DMS153 (cell line): Measurements from ENCODE around the gene EVI5.
A peak's percentile ranks its signal among the peaks of the same experiment; 100 is the strongest.
"Not testable (repeated sequence)": the region's sequence is repeated elsewhere in the genome, so short reads cannot be mapped to it uniquely, and the experiment has no call there.

ENCODE experiments used
- DNase-seq: peaks from one replicate; lab custom pipeline; 2025; lab: John Stamatoyannopoulos, UW

The EVI5 gene

DNA sequence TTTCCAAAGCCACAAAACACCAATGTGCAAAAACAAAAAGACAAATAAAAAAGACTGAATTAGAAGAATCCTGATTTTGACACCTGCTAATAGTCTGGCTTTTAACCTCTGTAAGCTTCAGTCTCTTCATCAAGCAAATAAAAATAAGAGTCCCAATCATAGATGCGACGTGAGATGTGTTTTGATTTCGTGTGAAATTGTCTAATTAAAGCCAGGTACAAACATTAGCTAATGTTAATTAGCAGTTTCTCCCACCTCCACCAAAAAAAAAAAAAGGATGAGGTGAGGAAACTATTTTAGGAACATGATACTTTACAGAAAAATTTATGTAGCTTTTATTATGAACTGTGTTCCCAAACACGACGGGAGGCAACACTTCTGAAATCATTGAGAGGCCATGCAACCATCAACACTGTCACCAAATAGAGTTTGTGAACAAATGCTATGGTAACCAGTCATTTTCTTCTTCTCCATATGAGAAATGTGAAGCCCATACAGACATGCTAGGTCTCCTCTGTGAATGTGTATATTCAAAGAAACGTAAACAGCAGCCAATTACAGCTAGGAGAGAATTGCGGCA, 6.7 kb upstream of the EVI5 start:
- DNase-seq, result no peak

DNA sequence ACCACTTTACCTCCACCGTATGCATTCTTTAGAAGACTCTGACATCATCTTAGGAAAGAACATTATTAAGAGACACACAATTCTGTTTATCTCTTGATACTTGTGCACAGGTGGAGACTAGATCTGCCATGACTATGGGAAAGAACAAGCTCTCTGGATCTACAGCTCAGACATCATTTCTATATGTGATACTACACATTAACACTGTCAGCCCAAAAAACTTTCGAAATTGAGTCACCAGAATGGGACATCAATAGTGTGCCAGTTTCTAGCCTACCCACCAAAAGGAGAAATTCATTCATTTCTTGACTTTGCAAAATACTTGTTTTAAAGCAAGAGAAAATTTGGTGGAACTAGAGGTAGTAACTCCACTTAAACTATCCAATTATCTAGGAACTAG, 6.0 kb upstream of the EVI5 start:
- DNase-seq, result no peak

DNA sequence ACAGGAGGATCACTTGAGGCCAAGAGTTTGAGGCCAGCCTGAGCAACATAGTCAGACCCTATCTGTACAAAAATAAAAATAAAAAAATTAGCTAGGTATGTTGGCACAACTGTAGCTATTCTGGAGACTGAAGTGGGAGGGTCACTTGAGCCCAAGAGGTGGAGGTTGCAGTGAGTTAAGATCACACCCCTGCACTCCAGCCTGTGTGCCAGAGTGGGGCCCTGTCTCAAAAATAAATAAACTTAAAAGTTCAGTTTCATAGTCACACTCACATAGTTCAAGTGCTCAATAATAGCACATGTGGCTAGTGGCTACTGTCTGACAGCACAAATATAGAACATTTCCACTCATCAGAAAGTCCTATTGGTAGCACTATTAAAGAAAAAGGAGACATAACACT, 5.2 kb upstream of the EVI5 start:
- DNase-seq, result no peak

DNA sequence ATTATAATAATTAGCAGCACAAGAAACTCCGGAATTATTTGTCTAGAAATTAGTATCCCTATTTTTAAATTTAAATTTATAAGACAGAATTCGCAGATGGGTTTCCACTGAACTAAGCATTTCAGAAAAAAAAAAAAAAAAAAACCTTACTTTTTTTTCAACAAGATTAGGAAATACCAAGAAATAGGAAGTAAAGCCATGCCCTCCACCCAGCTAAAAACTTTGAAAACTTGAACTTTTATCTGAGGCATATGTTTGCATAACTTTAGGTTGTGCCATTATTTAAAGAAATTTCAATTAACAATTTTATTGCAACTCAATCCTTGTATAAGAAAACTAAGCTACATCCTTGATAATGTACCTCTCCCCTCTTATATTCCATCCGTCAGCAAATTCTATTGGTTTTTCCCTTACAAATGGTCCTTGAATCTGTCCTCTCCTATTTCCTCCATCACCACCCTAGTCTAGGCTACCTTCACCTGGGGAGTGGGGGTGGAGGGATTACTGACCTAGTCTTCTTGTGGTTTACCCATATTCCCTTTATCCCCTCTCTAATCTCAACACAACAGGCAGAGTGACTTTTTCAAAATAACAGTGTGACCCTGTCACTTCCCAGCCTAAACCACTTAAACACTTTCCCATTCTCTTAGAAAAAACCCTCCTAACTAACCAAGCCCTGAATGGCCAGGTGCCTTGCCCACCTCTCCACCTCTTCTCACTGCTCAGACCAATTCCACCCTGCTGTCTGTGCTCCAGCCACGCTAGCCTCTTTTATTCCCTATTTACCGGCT, 1.4 kb upstream of the EVI5 start:
- no peak for DNase-seq

DNA sequence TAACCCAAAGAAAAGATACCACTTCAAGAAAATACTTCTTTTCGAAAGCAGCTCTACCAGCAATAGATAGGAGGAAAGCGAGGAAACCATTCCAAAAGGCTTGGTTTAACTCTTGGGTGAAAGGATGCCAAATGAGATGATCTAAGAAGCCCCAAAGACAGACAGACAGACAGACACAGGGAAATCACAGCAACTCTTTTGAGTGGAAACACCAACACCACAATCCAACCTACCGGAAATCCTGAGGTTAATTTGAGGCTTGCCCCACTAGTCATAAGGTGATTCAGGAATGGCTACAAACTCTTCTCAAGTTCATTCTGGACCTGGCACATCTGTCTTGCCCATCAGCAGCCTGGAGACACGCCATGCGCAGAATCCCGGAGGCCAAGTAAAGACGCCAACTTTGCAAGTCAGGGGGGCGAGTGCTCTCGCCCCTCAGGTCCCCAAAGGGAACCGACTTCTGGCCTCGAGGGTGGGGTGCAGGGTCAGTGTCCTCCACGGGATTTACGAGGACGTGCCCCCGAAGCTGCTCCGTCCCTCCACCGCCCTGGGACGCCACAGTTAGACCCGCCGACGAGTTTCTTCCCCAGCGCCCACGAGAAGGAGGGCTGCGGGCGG, 778 bp downstream of the EVI5 start:
- no peak for DNase-seq

DNA sequence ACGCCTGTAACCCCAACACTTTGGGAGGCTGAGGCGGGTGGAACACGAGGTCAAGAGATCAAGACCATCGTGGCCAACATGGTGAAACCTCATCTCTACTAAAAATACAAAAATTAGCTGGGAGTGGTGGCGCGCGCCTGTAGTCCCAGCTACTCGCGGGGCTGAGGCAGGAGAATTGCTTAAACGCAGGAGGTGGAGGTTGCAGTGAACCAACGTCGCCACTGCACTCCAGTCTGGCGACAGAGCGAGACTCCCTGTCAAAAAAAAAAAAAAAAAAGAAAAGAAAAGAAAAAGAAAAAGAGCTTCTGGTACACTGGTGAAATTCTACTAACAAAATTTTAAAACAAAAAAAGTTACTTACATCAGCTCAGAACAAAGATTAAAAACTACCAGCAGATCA, 1.4 kb downstream of the EVI5 start:
- not testable (repeated sequence) for DNase-seq

DNA sequence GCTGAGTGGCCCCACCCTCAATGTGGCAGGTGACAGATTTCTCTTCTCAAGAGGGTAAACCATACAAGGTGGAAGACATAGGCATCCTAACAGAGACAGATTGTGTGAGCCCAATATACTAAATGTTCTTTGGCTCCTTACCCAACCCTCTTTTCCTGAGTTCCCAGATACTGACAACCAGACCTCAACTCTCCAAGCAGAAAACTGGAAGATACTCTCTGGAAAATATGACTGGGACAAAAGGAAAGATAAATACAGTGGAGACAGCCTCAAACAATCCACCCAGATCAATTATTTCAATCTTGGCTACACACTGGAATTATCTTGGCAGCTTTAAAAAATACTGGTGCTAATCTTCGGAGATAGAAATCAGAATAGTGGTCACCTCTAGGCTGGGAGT, 6.5 kb downstream of the EVI5 start:
- DNase-seq, result no peak

DNA sequence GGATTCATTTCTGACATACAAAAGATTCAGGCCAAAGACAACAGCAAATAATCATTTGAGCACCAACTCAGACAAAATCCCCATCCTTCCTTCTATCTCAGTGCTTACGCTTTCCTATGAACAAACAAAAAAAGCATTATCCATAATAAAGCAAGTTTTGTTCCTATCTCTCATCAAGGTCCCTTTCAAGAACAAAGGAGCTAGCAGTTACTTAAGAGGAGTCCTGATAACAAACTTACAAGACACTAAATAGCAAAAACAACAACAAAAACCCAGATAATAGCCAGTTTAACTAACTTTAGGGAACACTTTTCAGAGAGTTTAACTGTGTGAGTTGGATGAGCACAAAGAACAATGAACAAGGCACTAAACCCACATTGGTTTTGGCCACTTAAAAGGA, 10.5 kb downstream of the EVI5 start:
- no peak for DNase-seq

DNA sequence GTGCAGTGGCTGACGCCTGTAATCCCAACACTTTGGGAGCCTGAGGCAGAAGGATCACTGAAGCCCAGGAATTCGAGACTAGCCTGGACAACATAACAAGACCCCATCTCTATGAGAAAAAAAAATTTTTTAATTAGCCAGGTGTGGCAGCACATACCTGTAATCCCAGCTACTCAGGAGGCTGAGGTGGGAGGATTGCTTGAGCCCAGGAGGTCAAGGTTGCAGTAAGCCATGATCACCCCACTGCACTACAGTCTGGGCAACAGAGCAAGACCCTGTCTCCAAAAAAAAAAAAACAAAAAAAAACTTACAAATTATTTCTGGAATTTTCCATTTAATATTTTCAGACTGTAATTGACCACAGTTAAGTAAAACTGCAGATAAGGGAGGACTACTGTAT, 11.2 kb downstream of the EVI5 start:
- not testable (repeated sequence) for DNase-seq

DNA sequence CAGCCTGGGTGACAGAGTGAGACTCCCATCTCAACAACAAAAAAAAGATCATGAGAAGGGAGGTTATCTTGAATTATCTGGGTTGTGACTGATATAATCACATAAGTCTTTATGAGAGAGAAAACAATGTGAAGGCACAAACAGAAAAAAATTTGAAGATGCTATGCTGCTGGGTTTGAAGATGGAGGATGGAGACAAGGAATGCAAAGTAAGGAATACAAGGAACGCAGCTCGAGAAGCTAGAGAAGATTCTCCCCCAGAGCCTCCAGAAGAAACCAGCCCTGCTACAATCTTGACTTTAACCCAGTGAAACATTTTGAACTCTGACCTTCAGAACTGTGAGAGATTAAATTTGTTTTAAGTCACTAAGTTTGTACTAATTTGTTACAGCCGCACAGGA, 15.1 kb downstream of the EVI5 start:
- no peak for DNase-seq

DNA sequence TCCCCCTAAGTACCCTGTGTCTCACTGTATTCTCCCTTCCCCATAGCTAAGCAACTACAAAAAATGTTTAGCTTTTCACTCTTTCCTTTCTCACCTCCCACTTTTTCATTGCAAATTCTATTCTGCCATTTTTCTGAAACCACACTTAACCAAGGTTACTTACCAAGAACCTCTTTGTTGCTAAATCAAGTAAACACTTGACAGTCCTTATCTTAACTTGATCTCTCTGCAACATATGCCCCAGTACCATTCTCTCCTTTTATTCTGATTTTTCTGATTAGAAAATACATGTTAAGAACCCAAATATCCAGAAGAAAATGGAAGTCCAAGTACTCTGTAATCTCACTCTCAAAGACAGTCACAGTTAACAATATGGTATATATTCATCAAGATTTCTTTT, 16.0 kb downstream of the EVI5 start:
- DNase-seq, result no peak

DNA sequence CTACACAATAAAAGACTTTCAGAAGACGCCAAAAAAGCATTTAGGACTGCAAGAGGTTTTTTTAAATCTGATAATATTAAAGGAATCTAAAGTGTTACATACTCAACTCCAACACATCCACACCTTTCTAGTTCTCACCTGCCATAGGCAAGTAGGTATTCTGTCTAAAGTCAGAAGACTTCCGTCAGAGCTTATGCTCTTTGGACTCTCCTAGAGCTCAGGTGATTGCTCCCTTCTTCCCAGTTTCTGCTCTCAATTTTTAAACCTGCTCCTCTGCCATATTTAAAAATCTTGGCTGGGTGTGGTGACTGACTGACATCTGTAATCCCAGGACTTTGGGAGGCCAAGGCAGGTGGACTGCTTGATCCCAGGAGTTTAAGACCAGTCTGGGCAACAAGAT, 16.6 kb downstream of the EVI5 start:
- no peak for DNase-seq

DNA sequence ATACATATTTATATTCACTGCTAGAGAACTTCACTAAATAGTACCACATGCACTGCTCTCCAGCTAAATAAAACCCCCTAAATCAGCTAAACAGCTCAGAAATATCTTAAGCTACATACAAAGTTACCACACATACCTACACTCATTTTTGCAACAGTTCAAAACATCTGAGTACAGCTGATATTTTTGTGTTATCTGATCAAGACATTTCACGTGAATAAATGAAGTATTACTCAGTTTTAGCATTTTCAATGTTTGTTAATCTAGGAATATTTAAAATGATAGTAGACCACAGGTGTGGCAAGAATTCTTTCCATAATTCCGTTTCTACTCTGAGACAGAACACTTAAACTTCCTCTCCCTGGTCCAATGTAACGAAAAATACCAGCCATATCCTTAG, 20.8 kb downstream of the EVI5 start:
- no peak for DNase-seq

DNA sequence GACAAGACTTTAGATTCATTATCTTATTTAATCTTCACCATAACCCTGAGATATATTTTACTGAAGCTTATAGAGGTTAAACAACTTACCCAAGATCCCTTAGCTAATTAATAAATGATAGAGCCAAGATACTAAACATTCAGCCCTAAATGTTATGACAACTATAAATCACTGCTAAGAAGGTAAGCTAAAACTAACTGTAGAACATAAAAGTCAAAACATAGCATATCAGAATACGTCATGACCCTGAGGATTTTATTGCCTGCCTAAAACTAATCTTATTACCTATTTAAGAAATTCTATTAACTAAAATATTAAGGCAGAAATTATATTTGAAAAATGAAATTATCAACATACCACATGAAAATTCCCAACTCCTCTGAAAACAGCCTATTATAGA, 22.6 kb downstream of the EVI5 start:
- no peak for DNase-seq

DNA sequence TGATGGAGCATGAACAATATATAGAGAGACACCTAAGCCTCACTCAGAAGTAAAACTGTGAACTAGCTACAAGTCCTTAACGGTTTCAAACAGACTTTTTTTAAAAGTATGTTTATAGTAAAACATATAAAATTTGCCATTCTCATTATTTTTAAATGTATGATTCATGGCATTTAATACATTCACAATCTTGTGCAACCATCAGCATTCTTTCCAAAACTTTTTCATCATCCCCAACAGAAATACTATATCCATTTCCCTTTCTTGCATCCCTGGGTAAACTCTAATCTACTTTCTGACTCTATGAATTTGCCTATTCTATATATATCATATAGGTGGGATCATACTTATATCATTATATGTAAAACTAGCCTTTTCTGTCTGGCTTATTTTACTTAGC, 25.5 kb downstream of the EVI5 start:
- DNase-seq, result no peak

DNA sequence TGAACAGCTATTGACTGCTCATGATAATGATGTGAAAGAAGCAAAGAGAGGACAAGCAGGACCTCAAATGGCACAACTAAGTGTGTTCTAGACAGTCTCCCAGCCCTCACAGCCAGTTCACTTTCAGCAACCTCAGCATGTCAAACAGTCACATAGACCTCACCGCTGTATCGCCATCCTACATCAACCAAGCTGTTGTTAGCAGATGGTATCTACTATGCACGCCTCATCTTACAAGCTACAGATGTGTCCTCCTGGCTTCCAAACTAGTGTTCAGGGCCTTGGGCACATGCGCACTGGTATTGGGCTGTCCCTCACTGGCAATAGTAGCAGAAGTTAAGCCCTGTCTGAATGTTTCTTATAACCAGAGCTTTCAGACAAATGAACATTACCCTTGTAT, 28.4 kb downstream of the EVI5 start:
- DNase-seq, result no peak

DNA sequence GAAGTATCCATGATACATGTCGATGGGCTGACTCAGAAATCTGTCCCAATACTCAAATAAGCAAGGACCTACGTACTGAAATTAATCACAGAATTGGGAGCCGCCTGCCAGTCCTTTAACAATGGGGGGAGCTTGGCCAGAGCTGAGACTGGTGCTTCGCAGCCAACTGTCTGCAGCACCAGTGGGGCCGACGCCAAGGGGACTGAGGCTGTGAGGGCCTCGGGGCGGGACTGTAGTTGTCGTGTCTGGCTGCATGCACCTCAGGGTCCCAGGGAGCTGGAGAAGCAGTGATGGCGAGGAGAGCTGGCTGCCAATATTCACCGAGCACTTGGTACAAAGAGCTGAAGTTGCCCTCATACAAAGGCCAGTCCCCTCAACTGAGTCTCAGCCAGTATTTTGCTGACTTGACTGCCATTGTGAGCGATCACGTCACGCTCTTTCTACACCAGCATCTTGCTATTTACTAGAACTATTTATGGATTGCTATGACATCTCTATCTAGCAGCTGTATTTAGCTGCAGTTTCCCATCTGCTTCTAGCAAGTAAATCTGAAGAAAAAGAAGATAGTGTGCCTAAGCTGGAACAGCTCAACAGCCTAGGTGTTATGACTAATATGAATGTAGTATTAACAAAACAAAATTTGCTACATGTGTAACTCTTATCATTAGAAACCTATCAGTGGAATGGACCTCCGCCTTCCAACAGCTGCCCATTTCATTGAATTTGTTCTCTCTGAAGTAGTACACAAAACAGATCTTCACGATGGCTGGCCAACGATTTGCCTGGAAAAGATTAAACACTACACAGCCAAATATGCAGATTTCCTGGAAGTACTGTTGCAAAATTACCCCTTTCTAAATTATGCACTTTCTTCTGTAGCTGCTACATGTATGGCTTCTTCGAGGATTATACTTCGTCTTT, 29.1 kb downstream of the EVI5 start:
- DNase-seq, result no peak

DNA sequence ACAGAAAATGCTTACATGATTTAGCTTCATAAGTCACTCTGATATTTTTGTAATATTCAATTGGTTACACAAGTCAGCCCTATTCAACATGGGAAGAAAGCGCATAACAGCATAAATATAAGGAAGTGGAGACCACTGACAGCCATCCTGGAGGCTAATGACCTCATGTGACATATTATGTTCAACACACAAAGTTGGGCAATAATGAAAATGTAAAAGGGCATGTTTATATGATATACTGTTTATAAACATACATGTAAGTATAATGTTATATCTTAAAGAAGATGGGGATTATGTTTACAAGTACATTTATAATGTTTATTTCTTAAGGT, 30.2 kb downstream of the EVI5 start:
- no peak for DNase-seq

DNA sequence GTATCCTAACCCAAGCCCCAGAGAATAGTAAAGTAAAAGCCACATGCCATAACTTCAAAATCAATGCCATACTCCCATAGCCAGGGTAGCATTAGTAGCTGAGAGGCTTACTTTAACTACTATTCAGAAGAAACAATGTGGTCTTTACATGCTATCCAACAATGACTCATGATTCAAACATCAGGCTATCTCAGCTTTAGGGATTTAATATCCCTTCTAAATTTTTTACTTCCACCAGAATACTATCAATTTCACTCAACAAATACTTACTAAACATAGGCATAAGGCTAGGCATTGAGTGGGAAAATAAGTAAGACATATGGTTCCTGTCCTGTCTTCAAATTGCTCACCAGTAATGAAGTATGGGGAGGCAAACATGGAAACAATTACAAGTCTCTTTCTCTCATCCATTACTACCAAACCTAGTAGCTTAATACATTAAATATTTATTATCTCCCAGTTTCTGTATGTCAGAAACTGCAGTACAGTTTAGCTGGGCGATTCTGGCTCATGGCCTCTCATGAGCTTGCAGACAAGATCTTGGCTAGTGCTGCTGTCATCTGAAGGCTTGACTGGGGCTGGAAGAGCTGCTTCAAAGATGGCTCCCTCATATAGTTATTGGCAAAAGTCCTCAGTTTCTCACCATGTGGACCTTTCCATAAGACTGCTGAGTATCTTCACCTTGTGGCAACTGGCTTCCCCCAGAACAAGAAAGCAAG, 30.7 kb downstream of the EVI5 start:
- DNase-seq, result no peak

DNA sequence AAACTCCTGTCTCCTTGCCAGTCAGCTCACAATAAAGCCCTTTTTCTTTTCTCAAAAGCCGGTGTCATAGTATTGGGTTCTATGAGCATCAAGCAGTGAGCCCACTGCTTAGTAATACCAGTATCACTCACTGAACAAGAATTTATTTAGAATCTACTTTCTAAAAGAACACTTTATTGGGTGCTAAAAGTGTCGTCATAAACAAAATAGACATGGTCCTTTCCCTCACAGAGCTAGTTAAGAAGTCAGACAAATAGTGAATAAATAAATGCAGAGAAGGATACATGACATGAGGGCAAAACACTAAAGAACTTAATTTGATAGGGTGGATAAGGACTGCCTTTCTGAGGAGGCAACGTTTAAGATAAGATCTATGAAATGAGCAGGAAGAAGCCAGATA, 32.2 kb downstream of the EVI5 start:
- DNase-seq, result no peak

DNA sequence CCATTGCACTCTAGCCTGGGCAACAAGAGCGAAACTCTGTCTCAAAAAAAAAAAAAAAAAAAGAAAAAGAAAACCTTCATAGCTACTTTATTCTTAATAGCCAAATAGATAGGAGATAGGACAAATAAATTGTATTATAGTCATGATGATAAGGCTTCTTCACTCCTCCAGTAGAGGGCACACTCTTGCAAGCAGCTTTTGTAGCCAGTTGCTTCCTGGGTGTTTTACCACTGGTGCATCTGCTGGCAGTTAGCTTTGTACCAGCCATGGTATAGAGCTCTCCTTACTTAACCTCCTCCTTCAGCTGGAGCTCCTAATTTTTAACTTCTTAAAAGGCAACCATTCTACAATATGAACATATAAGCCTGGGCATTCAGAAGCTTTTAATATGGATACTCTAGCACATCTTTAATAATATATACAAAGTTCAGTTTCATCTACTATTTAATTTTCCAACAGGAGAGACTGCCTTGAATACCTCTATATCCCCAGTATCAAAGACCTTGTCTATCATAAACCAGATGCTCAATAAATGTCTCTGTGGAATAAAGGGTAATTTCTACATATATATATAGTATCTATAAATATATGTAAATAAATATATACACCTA, 35.8 kb downstream of the EVI5 start:
- peak; percentile 35 for DNase-seq

DNA sequence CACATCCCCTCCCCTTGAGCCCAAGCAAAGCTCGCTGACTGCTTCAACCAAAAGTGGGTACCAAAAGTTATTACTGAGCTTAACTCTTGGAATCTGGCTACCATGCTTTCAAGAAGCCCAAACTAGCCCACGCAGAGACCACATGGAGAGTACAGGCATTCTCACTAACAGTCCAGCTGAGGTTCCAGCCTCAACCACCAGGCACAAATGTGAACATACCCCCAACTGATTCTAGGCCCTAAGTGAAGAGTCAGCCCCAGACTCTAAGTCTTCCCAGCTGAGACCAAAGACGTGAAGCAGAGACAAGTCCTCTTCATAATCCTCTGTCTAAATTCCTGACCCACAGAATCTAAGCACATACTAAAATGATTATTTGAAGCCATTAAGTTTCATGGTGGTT, 36.8 kb downstream of the EVI5 start:
- DNase-seq, result no peak
